GM19328 (cell line): ENCODE data around the gene GPC6.
"Not testable (repeated sequence)": the region's sequence is repeated elsewhere in the genome, so short reads cannot be mapped to it uniquely, and the experiment has no call there.

Source experiments
- ATAC-seq: cut with Tn5 transposase; IDR thresholded peaks from one replicate; pipeline ENCODE4 v1.9.1; 2021; ENCODE audit warnings: mild to moderate bottlenecking, moderate library complexity; ENCODE audit not compliant: unreplicated experiment

The GPC6 gene

DNA sequence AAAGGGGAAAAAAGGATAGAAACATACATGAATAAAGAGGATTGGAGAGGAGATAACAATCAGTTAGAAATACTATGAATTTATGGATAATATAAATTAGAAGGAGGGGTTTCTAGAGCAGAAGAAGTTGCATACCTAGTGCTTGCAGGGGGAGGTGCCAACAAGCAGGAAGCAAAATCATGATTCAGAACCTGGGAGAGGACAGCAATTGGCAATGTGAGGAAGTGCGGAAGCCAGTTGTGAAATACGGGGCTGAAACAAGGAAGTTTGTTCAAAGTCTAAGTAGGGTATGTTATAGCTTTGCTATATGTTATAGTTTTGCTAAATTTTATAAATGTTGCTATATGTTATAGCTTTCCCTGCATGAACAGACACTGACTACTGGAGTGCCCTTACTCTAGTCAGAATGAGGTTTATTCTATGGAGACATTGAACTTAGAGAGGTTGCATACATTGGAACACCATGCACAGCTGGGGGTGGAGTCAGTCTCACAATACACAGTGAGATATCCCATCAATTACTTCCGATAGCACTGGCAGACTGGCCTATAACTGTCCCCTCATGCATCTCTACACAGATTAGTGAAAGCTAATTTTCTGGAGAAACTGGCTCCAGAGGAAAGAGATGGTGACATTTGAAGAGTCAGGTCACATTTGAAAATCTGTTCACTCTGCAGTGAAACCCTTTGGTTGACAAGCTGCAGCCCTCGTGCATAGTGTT is 92.1 kb downstream of the GPC6 start:
- ATAC-seq = no peak

- ATAC-seq = no peak
Observed at GRCh38 chr13:93320942-93321341, 94.3 kb downstream of the GPC6 start.

GRCh38 chr13:93323880-93324279 is 97.3 kb downstream of the GPC6 start:
- ATAC-seq = not testable (repeated sequence)

DNA sequence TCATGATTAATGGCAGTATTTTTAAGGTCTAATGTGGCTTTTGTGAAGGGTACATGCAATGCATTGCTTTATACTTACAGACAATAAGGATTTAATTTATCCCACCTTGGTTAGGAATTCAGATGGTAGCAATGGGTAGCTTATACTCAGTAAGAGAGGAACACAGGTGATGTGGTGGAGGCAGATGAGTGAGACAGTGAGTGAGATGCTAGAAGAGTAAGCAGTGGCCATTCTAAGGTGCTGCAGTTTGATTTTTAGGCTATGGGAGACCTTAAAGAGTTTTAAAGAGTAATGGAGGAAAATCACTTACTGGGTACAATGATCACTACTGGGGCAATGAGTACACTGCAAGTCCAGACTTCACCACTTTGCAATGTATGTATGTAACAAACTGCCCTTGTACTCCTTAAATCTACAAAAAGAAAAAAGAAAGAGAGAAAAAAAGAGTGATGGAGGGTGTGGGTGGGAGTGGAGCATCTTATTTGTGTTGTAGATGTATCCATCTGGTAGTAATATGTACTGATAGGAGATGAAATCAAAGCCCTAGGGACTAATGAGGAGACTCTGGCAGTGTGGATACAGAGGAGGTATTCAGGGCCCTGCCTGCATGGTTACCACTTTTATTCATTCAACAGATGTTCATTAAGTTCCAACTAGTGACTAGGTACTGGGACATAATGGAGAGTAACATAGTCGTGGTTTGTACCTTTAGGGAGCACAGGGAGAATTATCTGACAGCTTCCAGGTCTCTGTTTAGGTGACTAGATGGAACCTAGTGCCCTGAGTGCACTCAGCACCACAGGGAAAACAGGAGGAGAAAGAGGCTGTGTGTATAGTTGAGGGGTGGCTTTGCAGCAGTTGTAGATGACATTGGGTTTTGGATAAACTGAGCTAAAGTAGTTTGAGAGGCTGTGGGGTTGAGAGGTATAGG is 99.0 kb downstream of the GPC6 start:
- no peak for ATAC-seq

- ATAC-seq = no peak
Observed at GRCh38 chr13:93326234-93326811, 99.7 kb downstream of the GPC6 start.

- ATAC-seq = no peak
Observed at GRCh38 chr13:93328943-93329342, 102.3 kb downstream of the GPC6 start.

GRCh38 chr13:93336728-93337127 is 110.1 kb downstream of the GPC6 start:
- no peak for ATAC-seq

GRCh38 chr13:93338030-93338429 is 111.4 kb downstream of the GPC6 start:
- no peak for ATAC-seq

DNA sequence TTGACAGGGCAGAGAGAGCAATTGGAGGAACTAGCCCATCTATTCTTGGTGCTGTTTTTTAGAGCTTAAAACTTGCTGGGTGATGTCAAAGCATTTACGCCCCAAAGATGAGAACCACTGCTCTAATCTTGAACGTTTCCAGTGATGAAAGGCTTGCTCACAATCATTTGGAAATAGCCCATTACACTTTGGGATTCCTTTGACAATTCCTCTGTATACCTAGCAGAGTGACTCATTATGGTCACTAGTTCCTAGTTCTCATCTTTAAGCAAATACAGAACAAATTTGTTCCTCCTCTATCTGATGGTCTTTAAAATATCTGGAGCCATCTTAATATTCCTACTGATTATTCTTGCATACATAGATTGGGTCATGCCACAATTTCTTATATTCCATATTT is 112.3 kb downstream of the GPC6 start:
- no peak for ATAC-seq

DNA sequence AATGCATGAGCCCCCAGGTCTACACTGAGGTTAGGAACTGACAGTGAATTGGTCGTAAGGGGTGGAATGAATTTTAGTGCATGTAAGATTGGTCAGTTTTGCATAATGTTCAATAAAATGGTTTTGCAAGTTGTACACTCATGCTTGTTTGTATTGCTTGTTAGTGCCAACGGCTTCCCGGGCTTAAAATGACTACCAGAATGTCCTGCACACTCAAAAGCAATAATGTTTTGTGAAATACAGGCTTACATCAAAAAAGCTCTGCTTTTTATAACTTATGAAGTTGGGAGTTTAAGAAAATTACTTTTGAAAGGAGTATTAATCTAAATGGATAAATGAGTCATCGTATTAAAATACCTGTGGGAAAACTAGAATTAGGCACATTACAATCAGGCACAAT is 112.9 kb downstream of the GPC6 start:
- ATAC-seq = no peak

GRCh38 chr13:93341517-93341916 is 114.9 kb downstream of the GPC6 start:
- ATAC-seq = no peak

DNA sequence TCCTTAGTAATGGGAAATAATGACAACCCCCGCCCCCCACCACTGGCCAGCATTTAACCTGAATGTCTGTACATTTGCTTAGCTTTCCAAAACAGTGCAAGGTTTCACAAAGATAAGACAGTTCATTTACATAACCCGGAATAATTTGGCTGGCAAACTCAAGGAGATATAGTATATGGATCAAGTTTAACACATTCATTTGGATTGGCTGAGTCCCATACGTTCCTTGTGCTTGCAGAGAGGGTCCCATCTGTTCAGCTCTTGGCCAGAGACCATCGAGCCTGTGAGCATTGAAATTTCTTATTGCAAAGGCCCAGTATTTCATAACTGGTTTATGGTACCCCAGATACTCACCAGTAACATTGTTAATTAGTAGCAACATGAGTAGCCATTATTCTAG is 116.5 kb downstream of the GPC6 start:
- ATAC-seq = no peak

DNA sequence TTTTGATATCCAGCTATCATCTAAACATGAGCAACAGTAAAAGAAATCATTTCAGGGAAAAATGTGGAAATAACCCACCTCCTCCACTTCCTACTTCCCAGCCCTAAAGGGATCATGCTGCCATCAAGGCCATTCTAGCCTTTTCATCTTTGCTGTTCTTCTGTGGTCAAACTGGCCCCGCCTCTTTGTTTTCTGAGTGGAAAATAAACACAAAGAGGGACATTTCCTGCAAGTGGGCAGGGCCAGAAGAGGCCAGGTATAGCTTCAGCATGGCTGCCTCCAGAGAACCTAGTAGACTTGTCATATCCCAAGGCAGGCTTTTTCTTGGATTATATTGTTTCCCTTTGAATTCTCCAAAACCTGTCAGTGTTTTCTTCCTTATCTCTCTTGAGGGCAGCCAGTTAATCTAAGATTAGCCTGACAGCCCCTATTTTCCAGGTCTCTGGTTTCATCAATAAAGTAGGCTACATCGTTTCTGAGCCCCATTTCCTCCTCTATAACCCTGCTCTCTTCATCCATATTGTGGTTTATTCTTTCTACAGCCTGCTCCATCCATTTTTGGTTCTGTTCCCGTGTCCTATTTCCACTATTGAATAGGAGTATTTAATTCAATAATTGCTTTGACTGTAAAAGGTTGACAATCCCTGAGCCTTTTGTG is 117.6 kb downstream of the GPC6 start:
- no peak for ATAC-seq

DNA sequence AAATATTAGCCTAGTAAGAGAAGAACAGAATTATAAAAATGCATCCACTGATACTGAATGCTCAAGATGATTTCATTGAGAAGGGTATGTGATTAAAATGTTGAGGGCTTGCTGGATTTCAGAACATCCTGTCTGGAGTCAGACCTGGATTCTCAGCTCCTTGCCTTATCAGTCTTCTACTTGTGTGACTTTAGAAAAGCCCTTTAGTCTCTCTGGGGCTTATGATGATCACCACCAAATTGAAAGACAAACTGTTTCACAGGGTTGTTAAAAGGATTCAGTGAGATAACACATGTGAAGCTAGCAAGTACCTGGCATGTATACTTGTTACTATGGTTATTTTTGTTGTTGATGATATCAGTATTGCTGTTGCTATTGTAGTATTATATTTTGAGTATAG is 118.4 kb downstream of the GPC6 start:
- ATAC-seq = no peak

- no peak for ATAC-seq
Observed at GRCh38 chr13:93345770-93346169, 119.2 kb downstream of the GPC6 start.

DNA sequence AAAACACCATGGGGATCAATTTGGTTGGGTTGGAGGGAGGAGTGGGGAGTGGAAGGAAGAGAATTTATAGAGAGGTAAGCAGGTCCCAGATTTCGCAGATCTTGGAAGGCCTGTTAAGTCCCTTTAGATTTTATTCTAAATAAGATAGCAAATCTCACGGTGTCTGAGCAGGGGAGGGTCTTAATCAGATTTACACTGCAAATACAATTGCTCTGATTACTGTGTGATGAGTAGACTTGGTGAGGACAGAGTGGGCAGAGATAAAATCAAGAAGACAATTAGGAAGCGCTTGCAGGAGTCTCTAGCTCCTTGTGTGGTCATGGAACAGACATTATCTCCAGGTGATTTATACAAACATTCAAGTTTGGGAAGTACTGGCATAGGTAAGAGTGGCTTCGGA is 126.0 kb downstream of the GPC6 start:
- no peak for ATAC-seq

GRCh38 chr13:93355094-93355493 is 128.5 kb downstream of the GPC6 start:
- no peak for ATAC-seq

GRCh38 chr13:93356469-93356868 is 129.9 kb downstream of the GPC6 start:
- ATAC-seq = no peak

DNA sequence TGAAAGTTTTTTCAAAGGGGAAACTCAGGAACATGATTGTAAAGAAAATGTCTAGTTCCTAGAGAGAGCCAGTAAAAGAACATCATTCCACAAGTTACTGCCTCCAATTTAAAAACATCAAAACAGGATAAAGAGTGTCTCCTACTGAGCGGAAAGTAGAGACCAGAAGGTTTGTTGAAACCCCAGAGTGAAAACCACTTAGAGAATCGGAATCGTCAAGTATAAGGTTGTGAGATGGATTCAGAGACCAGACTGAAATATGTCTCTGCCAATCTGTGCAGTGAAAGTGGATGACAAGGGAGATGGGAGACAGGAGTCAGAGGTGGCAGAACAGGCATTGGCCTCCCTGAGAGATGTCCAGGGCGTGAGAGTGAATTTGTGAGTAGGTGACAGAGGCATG is 133.4 kb downstream of the GPC6 start:
- ATAC-seq = no peak

DNA sequence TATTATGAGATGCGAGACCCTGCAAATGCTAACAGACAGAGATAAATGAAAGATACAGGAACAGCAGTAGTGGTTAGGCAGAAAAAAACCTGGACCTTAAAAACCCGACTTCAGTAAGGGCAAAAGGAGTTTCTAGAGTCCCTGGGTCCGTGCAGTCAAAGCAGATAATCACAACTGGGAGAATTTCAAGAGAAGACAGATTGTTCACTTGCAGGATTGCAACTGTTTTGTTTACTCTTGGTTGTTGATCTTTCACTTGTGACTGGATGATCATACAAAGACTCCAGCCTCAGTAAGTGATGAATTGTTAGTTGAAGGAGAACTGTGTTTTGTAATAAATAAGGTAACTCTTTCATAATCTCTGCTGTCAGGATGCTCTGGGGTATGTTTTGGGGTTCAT is 135.1 kb downstream of the GPC6 start:
- no peak for ATAC-seq

DNA sequence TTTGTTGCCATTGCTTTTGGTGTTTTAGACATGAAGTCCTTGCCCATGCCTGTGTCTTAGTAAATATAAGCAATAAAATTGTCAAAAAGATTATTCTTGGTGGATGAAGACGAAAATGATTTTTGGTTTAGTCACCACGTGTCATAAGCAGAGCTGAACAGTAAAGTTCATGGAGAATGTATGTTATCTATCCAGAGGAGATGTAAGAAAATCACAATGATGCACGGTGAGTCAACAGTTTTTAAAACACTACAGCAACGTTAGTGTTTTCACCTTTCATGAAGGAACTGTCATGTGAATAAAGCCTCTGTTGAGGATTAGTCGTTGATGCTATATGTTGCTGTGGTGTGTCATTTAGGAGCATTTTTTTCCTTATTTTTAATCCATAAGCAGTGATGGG is 137.6 kb downstream of the GPC6 start:
- ATAC-seq = no peak
